A673 (cell line): Measurements from ENCODE around the gene LTBP2.

Source experiments
- CTCF ChIP-seq: fragments of 300-800, 200-600 bp; sonication (generic); conservative IDR thresholded peaks from 2 replicates; pipeline ENCODE4 v1.5.1; 2017; ENCODE audit warnings: low read depth, mild to moderate bottlenecking, antibody characterized with exemption, low read length, moderate library complexity, mixed read lengths
- EZH2 ChIP-seq: fragments of 200-600 bp; sonication (generic); IDR thresholded peaks from 2 replicates; pipeline ENCODE4 v1.6.1; 2017; ENCODE audit warnings: borderline replicate concordance, low read depth, mild to moderate bottlenecking, mixed read lengths, antibody characterized with exemption, low read length; ENCODE audit not compliant: poor library complexity, severe bottlenecking

DNA sequence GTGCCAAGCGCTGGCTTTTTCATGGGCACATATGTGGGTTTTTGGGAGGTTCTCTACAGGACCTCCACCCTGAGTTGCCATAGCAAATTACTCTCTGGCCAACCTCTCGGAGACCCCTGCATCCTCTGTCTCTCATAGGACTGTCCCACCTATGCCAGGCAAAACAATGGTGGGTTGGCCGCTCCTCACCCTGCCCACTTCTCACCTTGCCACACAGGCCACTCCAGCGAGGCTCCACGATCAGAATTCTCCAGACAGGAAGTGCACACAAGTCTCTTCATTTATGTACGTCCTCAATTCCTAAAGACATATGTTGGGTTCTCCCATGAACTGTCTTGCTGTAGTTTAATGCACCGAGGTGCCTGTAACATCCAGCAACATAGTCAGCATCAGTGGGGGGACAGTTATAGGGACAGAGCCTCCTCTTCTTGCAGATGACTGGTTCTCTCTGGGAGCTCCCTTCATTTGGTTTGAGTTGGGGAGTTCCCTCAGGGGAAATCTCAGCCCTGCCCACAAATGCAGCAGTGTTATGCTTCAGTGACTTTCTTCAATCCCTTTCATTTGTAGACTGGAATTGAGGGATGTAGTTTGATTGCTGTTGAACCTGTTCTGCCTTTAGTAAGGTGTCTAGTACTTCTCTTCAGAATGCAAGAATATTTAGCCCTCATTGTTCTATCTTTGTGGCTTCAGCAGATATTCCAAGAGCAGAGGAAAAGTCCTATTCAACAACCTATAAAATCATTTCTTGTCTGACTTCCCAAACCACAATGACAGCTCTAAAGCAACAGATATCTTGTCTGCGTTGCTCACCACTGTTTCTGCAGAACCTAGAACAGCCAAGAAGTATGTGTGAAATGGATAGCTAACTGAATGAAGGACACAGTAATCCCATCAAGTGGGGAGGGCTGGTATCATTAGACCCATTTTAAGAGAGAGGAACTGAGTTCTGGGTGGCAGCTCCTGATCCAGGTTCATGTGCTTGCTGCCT lies 2.8 kb upstream of the LTBP2 start:
- no peak for TF ChIP-seq CTCF
- TF ChIP-seq EZH2, result no peak
